Gastroesophageal sphincter (tissue), 4 donors: ENCODE measurements around the gene COG3. TPM values are rescaled to one million over a fixed set of nuclear protein-coding genes. Genes with fewer than 3 reads are reported as not detected.

Source experiments
- ATAC-seq: fragments of 150-250 bp; one replicate; pipeline ENCODE4 v1.9.1; 2016; ENCODE audit warnings: mild to moderate bottlenecking, moderate library complexity
- H3K27ac ChIP-seq, 4 donors: fragments of 200-600 bp; sonication (generic) in 3 of 4; 1 replicate in 3 of 4; 2 replicates in 1 of 4; pipeline ENCODE4 v1.5.1; 2016 to 2019
- H3K27me3 ChIP-seq: fragments of 200-600 bp; sonication (generic); one replicate; pipeline ENCODE4 v1.5.1; 2019
- H3K36me3 ChIP-seq, 2 donors: fragments of 200-600 bp; sonication (generic); one replicate each; pipeline ENCODE4 v1.5.1; 2019; ENCODE audit warnings: control low read depth in 1 of 2
- H3K4me1 ChIP-seq, 3 donors: fragments of 200-600 bp; sonication (generic); 1 replicate in 2 of 3; 2 replicates in 1 of 3; pipeline ENCODE4 v1.5.1; 2016 to 2019; ENCODE audit warnings: control low read depth in 2 of 3
- H3K4me3 ChIP-seq, 2 donors: fragments of 200-600 bp; sonication (generic); one replicate each; pipeline ENCODE4 v1.5.1; 2019; ENCODE audit warnings: mild to moderate bottlenecking in 1 of 2, moderate library complexity in 1 of 2
- H3K9me3 ChIP-seq, 3 donors: fragments of 200-600 bp; sonication (generic); one replicate each; pipeline ENCODE4 v1.5.1; 2017 to 2019; ENCODE audit warnings: control low read depth in 2 of 3
- EP300 ChIP-seq: sonication (generic); formaldehyde crosslinking; IDR thresholded peaks from one replicate; pipeline ENCODE4 v1.6.1; 2017; ENCODE audit warnings: antibody characterized with exemption, mild to moderate bottlenecking
- POLR2A ChIP-seq, 2 donors: fragments of 450-650 bp; IDR thresholded peaks; one replicate each; pipeline ENCODE4 v1.6.1; 2017; ENCODE audit warnings: antibody characterized with exemption in 2 of 2, mild to moderate bottlenecking in 2 of 2, moderate library complexity in 1 of 2
- POLR2AphosphoS5 ChIP-seq: sonication (generic); formaldehyde crosslinking; IDR thresholded peaks from one replicate; pipeline ENCODE4 v1.6.1; 2017; ENCODE audit warnings: antibody characterized with exemption
- WGBS, 2 donors: methylation state at CpG; one replicate each; pipeline ENCODE4 v1.1.5; 2018; ENCODE audit warnings: low coverage in 1 of 2; 5-methylcytosine and 5-hydroxymethylcytosine counted together
- total RNA-seq, 4 donors: library from RNA; depleted of rRNA; stranded (reverse); fragments of >200 nt; gene quantifications; one replicate each; pipeline ENCODE4 v1.1.0, GENCODE V29; 2016
- TF ChIP-seq, protein P1 (sequence below), 4 experiments: fragments of 200-600 bp in 2 of 4; fragments of 450-650 bp in 2 of 4; sonication (generic) in 1 of 4; IDR thresholded peaks; one replicate each; pipeline ENCODE4 v1.5.1; 2017 to 2019; ENCODE audit warnings: antibody characterized with exemption in 4 of 4, mild to moderate bottlenecking in 2 of 4, moderate library complexity in 2 of 4

The COG3 gene
- total RNA-seq, 4 donors from 2014 or later: 19.4 to 30.0 (median 21.3) TPM

GRCh38 chr13:45565331-45565730 is 100.6 kb downstream of the COG3 start:
- Histone ChIP-seq H3K4me3 (no peak overlapping the region), H3K4me1 (no peaks in the 10 kb centered on the region), H3K27me3 (no peaks in the 10 kb centered on the region), H3K36me3 (no peaks in the 10 kb centered on the region), H3K27ac (no peak overlapping the region), H3K9me3 (peaks cover 0 to 6% (median 0%) of the 10 kb centered on the region in 3 donors)
- no peak for ATAC-seq
- TF ChIP-seq, protein P1, sequence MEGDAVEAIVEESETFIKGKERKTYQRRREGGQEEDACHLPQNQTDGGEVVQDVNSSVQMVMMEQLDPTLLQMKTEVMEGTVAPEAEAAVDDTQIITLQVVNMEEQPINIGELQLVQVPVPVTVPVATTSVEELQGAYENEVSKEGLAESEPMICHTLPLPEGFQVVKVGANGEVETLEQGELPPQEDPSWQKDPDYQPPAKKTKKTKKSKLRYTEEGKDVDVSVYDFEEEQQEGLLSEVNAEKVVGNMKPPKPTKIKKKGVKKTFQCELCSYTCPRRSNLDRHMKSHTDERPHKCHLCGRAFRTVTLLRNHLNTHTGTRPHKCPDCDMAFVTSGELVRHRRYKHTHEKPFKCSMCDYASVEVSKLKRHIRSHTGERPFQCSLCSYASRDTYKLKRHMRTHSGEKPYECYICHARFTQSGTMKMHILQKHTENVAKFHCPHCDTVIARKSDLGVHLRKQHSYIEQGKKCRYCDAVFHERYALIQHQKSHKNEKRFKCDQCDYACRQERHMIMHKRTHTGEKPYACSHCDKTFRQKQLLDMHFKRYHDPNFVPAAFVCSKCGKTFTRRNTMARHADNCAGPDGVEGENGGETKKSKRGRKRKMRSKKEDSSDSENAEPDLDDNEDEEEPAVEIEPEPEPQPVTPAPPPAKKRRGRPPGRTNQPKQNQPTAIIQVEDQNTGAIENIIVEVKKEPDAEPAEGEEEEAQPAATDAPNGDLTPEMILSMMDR (IDR thresholded peaks at IDR 0.05): no peak
- no peak for TF ChIP-seq POLR2AphosphoS5

DNA sequence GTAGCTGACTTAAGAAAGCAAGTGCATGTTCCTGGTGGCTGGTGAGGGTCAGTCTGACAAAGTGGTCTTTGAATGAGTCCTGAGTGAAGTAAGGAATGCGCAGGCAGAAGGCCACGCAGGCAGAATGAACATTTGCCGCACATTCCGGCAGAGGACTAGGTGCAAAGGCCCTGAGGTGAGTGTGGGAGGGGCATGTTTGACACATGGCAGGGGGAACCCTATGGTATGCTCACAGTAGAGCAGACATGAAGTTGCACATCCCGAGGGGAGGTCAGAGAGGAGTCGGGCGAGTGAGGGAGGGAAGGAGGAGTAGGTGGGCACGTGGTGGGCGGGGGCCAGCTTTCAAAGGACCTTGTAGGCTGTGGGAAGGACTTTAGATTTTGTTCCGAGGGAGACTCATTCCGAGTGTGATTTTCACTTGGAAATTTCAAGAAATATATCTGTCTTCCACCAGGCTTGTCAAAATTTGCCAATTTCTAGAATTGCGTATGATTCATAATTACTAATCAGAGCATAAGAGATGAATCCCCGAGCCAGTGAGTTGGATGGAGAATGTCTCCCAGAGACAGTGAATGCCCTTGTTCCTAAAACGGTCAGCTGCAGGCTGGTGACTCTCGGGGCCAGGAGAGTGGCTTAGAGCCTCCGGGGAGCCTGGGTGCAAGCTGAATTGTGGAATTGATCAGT is 110.5 kb downstream of the COG3 start:
- no peak overlapping the region for H3K4me3 ChIP-seq
- H3K27me3 ChIP-seq: peaks cover 26% of the 10 kb centered on the region
- WGBS, 2 donors: 74 to 81% methylated on average over 12 to 16 of the region's 16 CpGs
- no peak overlapping the region for H3K27ac ChIP-seq
- H3K36me3 ChIP-seq: no peaks in the 10 kb centered on the region
- TF ChIP-seq POLR2A (IDR thresholded peaks at IDR 0.05) (no peak), POLR2AphosphoS5 (no peak), EP300 (no peak)
- TF ChIP-seq, protein P1 (IDR thresholded peaks at IDR 0.05): no peak
- no peak for ATAC-seq
- H3K4me1 ChIP-seq: no peaks in the 10 kb centered on the region
- H3K9me3 ChIP-seq: no peaks in the 10 kb centered on the region

GRCh38 chr13:45575830-45576180 is 111.1 kb downstream of the COG3 start:
- 43% methylated on average over 1 of the region's 1 CpG; no CpG with 5 or more reads in 1 of the 2 donors for WGBS, 2 donors
- TF ChIP-seq POLR2AphosphoS5 (no peak), POLR2A (IDR thresholded peaks at IDR 0.05) (no peak), EP300 (no peak)
- TF ChIP-seq, protein P1 (IDR thresholded peaks at IDR 0.05): no peak
- Histone ChIP-seq H3K4me3 (no peak overlapping the region), H3K27me3 (peaks cover 26% of the 10 kb centered on the region), H3K4me1 (no peaks in the 10 kb centered on the region), H3K27ac (no peak overlapping the region), H3K36me3 (no peaks in the 10 kb centered on the region), H3K9me3 (no peaks in the 10 kb centered on the region)
- ATAC-seq: no peak

- peaks cover 23% of the 10 kb centered on the region for H3K27me3 ChIP-seq
- TF ChIP-seq POLR2A (IDR thresholded peaks at IDR 0.05) (no peak), POLR2AphosphoS5 (no peak), EP300 (no peak)
- TF ChIP-seq, protein P1 (IDR thresholded peaks at IDR 0.05): no peak
- H3K36me3 ChIP-seq: no peaks in the 10 kb centered on the region
- no peak for ATAC-seq
- H3K27ac ChIP-seq: no peak overlapping the region
- no peak overlapping the region for H3K4me3 ChIP-seq
- H3K4me1 ChIP-seq: no peaks in the 10 kb centered on the region
- H3K9me3 ChIP-seq: no peaks in the 10 kb centered on the region
- WGBS, 2 donors: 74 to 85% methylated on average over 4 of the region's 4 CpGs
Observed at GRCh38 chr13:45576466-45576865, 111.7 kb downstream of the COG3 start.

- H3K27ac ChIP-seq: no peak overlapping the region
- no peaks in the 10 kb centered on the region for H3K36me3 ChIP-seq
- WGBS, 2 donors: 46% methylated on average over 3 of the region's 3 CpGs
- ATAC-seq: no peak
- TF ChIP-seq POLR2A (IDR thresholded peaks at IDR 0.05) (no peak), EP300 (no peak), POLR2AphosphoS5 (no peak)
- TF ChIP-seq, protein P1 (IDR thresholded peaks at IDR 0.05): no peak
- no peaks in the 10 kb centered on the region for H3K9me3 ChIP-seq
- no peak overlapping the region for H3K4me3 ChIP-seq
- peaks cover 16% of the 10 kb centered on the region for H3K27me3 ChIP-seq
- no peaks in the 10 kb centered on the region for H3K4me1 ChIP-seq
Observed at GRCh38 chr13:45582408-45583076, 117.8 kb downstream of the COG3 start.
